Ishikawa (cell line): ENCODE results near the gene TLR4.

Experiments used
- CEBPB ChIP-seq: IDR thresholded peaks from 2 replicates; pipeline ENCODE4 v1.6.1; 2012
- CREB1 ChIP-seq: IDR thresholded peaks from 2 replicates; pipeline ENCODE4 v1.6.1; 2012; ENCODE audit warnings: low read depth
- EGR1 ChIP-seq: IDR thresholded peaks from 2 replicates; pipeline ENCODE4 v1.6.1; 2012
- EP300 ChIP-seq: IDR thresholded peaks from 2 replicates; pipeline ENCODE4 v1.6.1; 2012; ENCODE audit warnings: borderline replicate concordance
- FOXM1 ChIP-seq: IDR thresholded peaks from 2 replicates; pipeline ENCODE4 v1.6.1; 2012; ENCODE audit warnings: low read depth, borderline replicate concordance
- NFIC ChIP-seq: IDR thresholded peaks from 2 replicates; pipeline ENCODE4 v1.6.1; 2012
- RAD21 ChIP-seq: IDR thresholded peaks from 2 replicates; pipeline ENCODE4 v1.6.1; 2012; ENCODE audit warnings: low read depth
- TAF1 ChIP-seq: IDR thresholded peaks from 2 replicates; pipeline ENCODE4 v1.6.1; 2012; ENCODE audit warnings: low read depth, mild to moderate bottlenecking
- TCF12 ChIP-seq: IDR thresholded peaks from 2 replicates; pipeline ENCODE4 v1.6.1; 2012; ENCODE audit warnings: low read depth
- TEAD4 ChIP-seq: IDR thresholded peaks from 2 replicates; pipeline ENCODE4 v1.6.1; 2012
- YY1 ChIP-seq: IDR thresholded peaks from 2 replicates; pipeline ENCODE4 v1.6.1; 2012; ENCODE audit warnings: low read depth
- ZBTB7A ChIP-seq: IDR thresholded peaks from 2 replicates; pipeline ENCODE4 v1.6.1; 2012; ENCODE audit warnings: low read depth
- TF ChIP-seq, protein P1 (sequence below): IDR thresholded peaks from 2 replicates; pipeline ENCODE4 v1.6.1; 2012
- TF ChIP-seq, protein P2 (sequence below): IDR thresholded peaks from 2 replicates; pipeline ENCODE4 v1.6.1; 2012; ENCODE audit warnings: low read depth, mild to moderate bottlenecking

DNA sequence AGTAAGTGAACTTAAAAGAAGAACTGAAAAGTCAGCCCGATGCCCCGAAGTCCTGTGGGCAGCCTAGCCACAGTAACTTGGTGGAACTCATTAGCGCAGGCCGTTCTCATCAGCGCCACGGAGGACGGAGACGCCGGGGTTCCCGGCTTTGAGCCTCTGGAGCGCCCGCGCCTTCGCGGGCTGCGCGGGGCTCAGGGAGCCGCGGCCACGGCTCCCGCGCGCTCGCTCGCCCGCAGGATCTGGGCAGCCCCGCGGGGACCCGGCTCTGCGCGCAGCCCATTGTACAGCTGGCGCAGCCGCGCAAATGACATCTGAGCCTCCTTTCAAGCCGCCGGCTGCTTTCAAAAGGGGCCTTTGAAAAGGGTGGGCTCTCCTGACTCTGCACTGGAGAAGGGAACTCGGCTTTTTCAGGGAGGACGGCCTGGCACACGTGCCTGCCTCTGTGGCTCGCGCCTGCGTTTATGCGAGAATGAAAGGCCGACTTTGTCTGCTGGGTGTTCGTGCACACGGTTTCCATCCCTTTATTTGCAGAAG, 40.7 kb downstream of the TLR4 start:
- TF ChIP-seq CEBPB (no peak), RAD21 (no peak), CREB1 (no peak), NFIC (no peak), EP300 (no peak), FOXM1 (no peak), EGR1 (no peak), TAF1 (no peak), YY1 (no peak), TCF12 (no peak), TEAD4 (no peak), ZBTB7A (no peak)
- TF ChIP-seq, protein P1, sequence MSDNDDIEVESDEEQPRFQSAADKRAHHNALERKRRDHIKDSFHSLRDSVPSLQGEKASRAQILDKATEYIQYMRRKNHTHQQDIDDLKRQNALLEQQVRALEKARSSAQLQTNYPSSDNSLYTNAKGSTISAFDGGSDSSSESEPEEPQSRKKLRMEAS = no peak
- TF ChIP-seq, protein P2, sequence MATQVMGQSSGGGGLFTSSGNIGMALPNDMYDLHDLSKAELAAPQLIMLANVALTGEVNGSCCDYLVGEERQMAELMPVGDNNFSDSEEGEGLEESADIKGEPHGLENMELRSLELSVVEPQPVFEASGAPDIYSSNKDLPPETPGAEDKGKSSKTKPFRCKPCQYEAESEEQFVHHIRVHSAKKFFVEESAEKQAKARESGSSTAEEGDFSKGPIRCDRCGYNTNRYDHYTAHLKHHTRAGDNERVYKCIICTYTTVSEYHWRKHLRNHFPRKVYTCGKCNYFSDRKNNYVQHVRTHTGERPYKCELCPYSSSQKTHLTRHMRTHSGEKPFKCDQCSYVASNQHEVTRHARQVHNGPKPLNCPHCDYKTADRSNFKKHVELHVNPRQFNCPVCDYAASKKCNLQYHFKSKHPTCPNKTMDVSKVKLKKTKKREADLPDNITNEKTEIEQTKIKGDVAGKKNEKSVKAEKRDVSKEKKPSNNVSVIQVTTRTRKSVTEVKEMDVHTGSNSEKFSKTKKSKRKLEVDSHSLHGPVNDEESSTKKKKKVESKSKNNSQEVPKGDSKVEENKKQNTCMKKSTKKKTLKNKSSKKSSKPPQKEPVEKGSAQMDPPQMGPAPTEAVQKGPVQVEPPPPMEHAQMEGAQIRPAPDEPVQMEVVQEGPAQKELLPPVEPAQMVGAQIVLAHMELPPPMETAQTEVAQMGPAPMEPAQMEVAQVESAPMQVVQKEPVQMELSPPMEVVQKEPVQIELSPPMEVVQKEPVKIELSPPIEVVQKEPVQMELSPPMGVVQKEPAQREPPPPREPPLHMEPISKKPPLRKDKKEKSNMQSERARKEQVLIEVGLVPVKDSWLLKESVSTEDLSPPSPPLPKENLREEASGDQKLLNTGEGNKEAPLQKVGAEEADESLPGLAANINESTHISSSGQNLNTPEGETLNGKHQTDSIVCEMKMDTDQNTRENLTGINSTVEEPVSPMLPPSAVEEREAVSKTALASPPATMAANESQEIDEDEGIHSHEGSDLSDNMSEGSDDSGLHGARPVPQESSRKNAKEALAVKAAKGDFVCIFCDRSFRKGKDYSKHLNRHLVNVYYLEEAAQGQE = no peak
